DOHH2 (cell line): ENCODE results near the gene MPPED1.

Experiments
- H3F3A ChIP-seq: fragments of 200-600 bp; sonication (generic), shearing (Covaris generic); 2 replicates; pipeline ENCODE4 v1.6.0; 2016; ENCODE audit warnings: antibody characterized with exemption, mild to moderate bottlenecking; ENCODE audit not compliant: control insufficient read depth, insufficient read depth
- H3K27ac ChIP-seq: fragments of 200-600 bp; sonication (generic); 2 replicates; pipeline ENCODE4 v1.5.1; 2014; ENCODE audit warnings: low read depth, mild to moderate bottlenecking, low read length, moderate library complexity
- H3K27me3 ChIP-seq: fragments of 200-600 bp; sonication (generic); 2 replicates; pipeline ENCODE4 v1.6.1; 2014; ENCODE audit warnings: mild to moderate bottlenecking, low read length, mixed read lengths; ENCODE audit not compliant: control insufficient read depth
- H3K36me3 ChIP-seq: fragments of 200-600 bp; sonication (generic); 2 replicates; pipeline ENCODE4 v1.6.1; 2014; ENCODE audit warnings: mild to moderate bottlenecking, low read length, moderate library complexity, mixed read lengths; ENCODE audit not compliant: control insufficient read depth
- H3K4me1 ChIP-seq: fragments of 200-600 bp; sonication (generic); 2 replicates; pipeline ENCODE4 v1.6.1; 2014; ENCODE audit warnings: mild to moderate bottlenecking, low read length, mixed read lengths; ENCODE audit not compliant: control insufficient read depth
- H3K4me2 ChIP-seq: fragments of 200-600 bp; sonication (generic); 2 replicates; pipeline ENCODE4 v1.6.0; 2014; ENCODE audit warnings: mild to moderate bottlenecking, low read length, moderate library complexity
- H3K4me3 ChIP-seq: fragments of 200-600 bp; sonication (generic); 2 replicates; pipeline ENCODE4 v1.5.1; 2014; ENCODE audit warnings: mild to moderate bottlenecking, low read length, mixed read lengths
- H3K79me2 ChIP-seq: fragments of 200-600 bp; sonication (generic); 2 replicates; pipeline ENCODE4 v1.6.1; 2014; ENCODE audit warnings: mild to moderate bottlenecking, low read length, mixed read lengths; ENCODE audit not compliant: control insufficient read depth
- H3K9me2 ChIP-seq: fragments of 200-600 bp; sonication (generic); replicated peaks from 2 replicates; pipeline ENCODE4 v1.6.1; 2014; ENCODE audit warnings: mild to moderate bottlenecking, low read length, mixed read lengths; ENCODE audit not compliant: control insufficient read depth
- H3K9me3 ChIP-seq: fragments of 200-600 bp; sonication (generic); 2 replicates; pipeline ENCODE4 v1.6.1; 2014; ENCODE audit warnings: antibody characterized with exemption, low read length, mixed read lengths; ENCODE audit not compliant: control insufficient read depth, insufficient read depth
- H4K20me1 ChIP-seq: fragments of 200-600 bp; sonication (generic); 2 replicates; pipeline ENCODE4 v1.6.0; 2014; ENCODE audit warnings: low read depth, mild to moderate bottlenecking, antibody characterized with exemption, low read length, moderate library complexity; ENCODE audit not compliant: control insufficient read depth, insufficient read depth
- EZH2phosphoT487 ChIP-seq: fragments of 200-600 bp; sonication (generic); IDR thresholded peaks from 2 replicates; pipeline ENCODE4 v1.6.1; 2017; ENCODE audit warnings: borderline replicate concordance, mild to moderate bottlenecking, antibody characterized with exemption, low read length, moderate library complexity, mixed read lengths
- TF ChIP-seq, protein P1 (sequence below): fragments of 200-600 bp; sonication (generic); IDR thresholded peaks from one replicate; pipeline ENCODE4 v1.5.1; 2014; ENCODE audit warnings: antibody characterized with exemption, mild to moderate bottlenecking, low read depth, low read length; ENCODE audit not compliant: poor library complexity, severe bottlenecking

The MPPED1 gene

DNA sequence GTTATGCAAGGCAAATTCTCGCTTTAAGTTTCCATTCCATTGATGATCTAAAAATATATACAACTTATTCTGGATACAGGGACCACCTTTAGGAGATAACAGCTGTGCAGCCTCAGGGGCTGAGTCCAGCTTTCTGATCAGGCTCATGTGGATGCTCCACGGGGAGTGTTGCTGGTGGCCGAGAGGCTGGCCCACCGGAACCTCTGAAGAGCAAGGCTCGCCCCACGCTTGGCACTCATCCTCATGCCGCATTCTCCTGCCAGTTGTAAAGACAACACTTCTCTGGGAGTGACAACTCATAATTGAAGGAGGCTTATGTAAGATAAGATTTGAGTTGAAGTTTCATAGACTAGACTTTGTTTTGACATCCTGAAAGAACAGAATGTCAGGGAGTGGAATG, 123.5 kb downstream of the MPPED1 start:
- no peaks in the 10 kb centered on the region for H3K27me3 ChIP-seq
- H3K27ac ChIP-seq = no peak overlapping the region
- no peaks in the 10 kb centered on the region for H3K4me1 ChIP-seq
- no peak overlapping the region for H3K4me2 ChIP-seq
- H3K9me2 ChIP-seq = no peaks in the 10 kb centered on the region
- no peak overlapping the region for H3K4me3 ChIP-seq
- no peaks in the 10 kb centered on the region for H4K20me1 ChIP-seq
- TF ChIP-seq, protein P1, sequence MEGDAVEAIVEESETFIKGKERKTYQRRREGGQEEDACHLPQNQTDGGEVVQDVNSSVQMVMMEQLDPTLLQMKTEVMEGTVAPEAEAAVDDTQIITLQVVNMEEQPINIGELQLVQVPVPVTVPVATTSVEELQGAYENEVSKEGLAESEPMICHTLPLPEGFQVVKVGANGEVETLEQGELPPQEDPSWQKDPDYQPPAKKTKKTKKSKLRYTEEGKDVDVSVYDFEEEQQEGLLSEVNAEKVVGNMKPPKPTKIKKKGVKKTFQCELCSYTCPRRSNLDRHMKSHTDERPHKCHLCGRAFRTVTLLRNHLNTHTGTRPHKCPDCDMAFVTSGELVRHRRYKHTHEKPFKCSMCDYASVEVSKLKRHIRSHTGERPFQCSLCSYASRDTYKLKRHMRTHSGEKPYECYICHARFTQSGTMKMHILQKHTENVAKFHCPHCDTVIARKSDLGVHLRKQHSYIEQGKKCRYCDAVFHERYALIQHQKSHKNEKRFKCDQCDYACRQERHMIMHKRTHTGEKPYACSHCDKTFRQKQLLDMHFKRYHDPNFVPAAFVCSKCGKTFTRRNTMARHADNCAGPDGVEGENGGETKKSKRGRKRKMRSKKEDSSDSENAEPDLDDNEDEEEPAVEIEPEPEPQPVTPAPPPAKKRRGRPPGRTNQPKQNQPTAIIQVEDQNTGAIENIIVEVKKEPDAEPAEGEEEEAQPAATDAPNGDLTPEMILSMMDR = no peak
- no peak for TF ChIP-seq EZH2phosphoT487
- H3F3A ChIP-seq = no peaks in the 10 kb centered on the region
- H3K9me3 ChIP-seq = no peaks in the 10 kb centered on the region
- no peaks in the 10 kb centered on the region for H3K36me3 ChIP-seq
- H3K79me2 ChIP-seq = no peaks in the 10 kb centered on the region

DNA sequence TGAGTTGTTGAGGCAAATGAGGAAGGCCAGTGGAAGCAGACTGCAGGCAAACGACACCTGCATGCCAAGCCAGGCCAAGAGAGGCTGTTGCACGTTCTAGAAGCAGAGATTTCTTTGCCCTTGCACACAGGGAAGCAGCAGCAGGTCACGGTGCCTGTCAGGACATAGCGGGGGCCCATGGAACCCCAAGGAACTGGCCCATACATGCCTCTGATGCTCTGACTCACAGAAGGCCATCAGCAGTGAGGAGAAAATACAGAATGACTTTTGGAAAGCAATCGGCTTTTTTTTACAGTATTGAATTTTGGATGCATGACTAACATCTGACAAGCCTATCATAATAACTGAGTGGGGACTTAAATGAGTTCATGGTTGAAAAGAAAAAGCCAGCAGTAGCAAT, 123.9 kb downstream of the MPPED1 start:
- H3K4me2 ChIP-seq = no peak overlapping the region
- H3K4me1 ChIP-seq = no peaks in the 10 kb centered on the region
- no peaks in the 10 kb centered on the region for H3K36me3 ChIP-seq
- H4K20me1 ChIP-seq = no peaks in the 10 kb centered on the region
- no peak overlapping the region for H3K27ac ChIP-seq
- TF ChIP-seq, protein P1 = no peak
- TF ChIP-seq EZH2phosphoT487 = no peak
- H3K4me3 ChIP-seq = no peak overlapping the region
- H3K79me2 ChIP-seq = no peaks in the 10 kb centered on the region
- H3K9me3 ChIP-seq = no peaks in the 10 kb centered on the region
- no peaks in the 10 kb centered on the region for H3K9me2 ChIP-seq
- no peaks in the 10 kb centered on the region for H3K27me3 ChIP-seq
- no peaks in the 10 kb centered on the region for H3F3A ChIP-seq

DNA sequence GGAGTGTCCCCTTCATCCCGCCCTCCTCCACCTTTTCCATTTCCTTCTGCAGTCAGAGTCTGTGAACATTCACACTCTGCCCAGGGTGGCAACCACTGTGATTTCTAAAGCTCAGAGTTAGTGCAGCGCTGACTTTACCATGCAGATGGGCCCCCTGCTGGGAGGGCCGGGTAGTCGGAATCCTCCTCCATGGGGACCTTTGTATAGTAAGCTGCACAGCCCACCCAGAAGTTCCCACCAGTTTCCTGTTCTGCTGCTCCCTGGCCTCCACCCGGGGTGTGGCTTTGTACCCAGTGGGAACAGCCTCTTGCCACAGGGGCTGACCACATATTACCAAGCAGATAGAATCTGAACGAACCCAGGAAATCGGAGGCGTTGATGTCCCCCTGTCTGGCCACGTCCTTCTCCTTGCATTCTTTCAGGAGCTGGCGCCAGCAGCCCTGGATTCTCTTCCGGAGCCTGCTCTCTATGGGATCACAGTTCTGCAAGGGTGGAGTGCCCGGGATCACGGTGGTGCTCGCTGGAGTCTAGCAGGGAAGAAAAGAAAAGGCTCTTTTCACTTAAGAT, 125.3 kb downstream of the MPPED1 start:
- H4K20me1 ChIP-seq = no peaks in the 10 kb centered on the region
- TF ChIP-seq EZH2phosphoT487 = no peak
- TF ChIP-seq, protein P1 = peak; percentile 18
- H3K36me3 ChIP-seq = no peaks in the 10 kb centered on the region
- no peaks in the 10 kb centered on the region for H3F3A ChIP-seq
- H3K9me3 ChIP-seq = no peaks in the 10 kb centered on the region
- H3K79me2 ChIP-seq = no peaks in the 10 kb centered on the region
- no peak overlapping the region for H3K4me2 ChIP-seq
- H3K27me3 ChIP-seq = no peaks in the 10 kb centered on the region
- no peak overlapping the region for H3K4me3 ChIP-seq
- no peaks in the 10 kb centered on the region for H3K4me1 ChIP-seq
- no peak overlapping the region for H3K27ac ChIP-seq
- no peaks in the 10 kb centered on the region for H3K9me2 ChIP-seq
